GM12878 (cell line): ENCODE measurements around the gene TMEM256. TPM values are rescaled to one million over a fixed set of nuclear protein-coding genes. Genes with fewer than 3 reads are reported as not detected.

Experiments used
- ATAC-seq: fragments of 200-7000 bp; cut with Tn5 transposase; 3 replicates; pipeline ENCODE4 v1.9.1; 2020; ENCODE audit warnings: mild to moderate bottlenecking, moderate library complexity
- BruUV-seq: library from RNA; stranded (reverse); fragments of 400-500 nt; replicated peaks from 2 replicates; lab custom pipeline; 2021; lab: Mats Ljungman, UMichigan
- CTCF ChIA-PET: fragments of 300-600 bp; sonication (Branson Sonifier 250); formaldehyde crosslinking; extraction: SDS; loops from one replicate; lab custom pipeline; 2021; ENCODE audit warnings: inconsistent platforms; lab: Yijun Ruan, JAX
- POLR2A ChIA-PET: fragments of 350-600 bp; formaldehyde crosslinking; extraction: SDS; loops from one replicate; lab custom pipeline; 2021; ENCODE audit warnings: inconsistent platforms; lab: Charles Lee
- RAD21 ChIA-PET: fragments of 300-600 bp; sonication (Branson Sonifier 250); formaldehyde crosslinking; loops from one replicate; lab custom pipeline; 2023; ENCODE audit warnings: antibody characterized with exemption; ENCODE audit not compliant: unreplicated experiment; lab: Charles Lee
- SMC1A ChIA-PET: fragments of 300-600 bp; sonication (Branson Sonifier 250); formaldehyde crosslinking; loops from one replicate; lab custom pipeline; 2023; ENCODE audit not compliant: unreplicated experiment, uncharacterized antibody; lab: Charles Lee
- DNase-seq: peaks from one replicate; pipeline ENCODE4 v3.0.0-alpha.2; 2011; ENCODE audit warnings: low read depth, low spot score
- FAIRE-seq: peaks from 3 replicates; lab custom pipeline; 2011; peaks lifted over from hg19 to GRCh38; lab: Jason Lieb, UNC
- H2AFZ ChIP-seq: 2 replicates; pipeline ENCODE4 v1.6.0; 2011; ENCODE audit warnings: low read depth, low read length, control low read depth; ENCODE audit not compliant: control insufficient read depth
- H3K27ac ChIP-seq: 2 replicates; pipeline ENCODE4 v1.5.1; 2011; ENCODE audit warnings: control low read depth; ENCODE audit not compliant: control insufficient read depth, insufficient read depth
- H3K27me3 ChIP-seq, 2 experiments: replicated peaks in 1 of 2; 2 replicates each; pipeline versions ENCODE4 v1.6.0 to v1.6.1; 2011; ENCODE audit warnings: low read length in 1 of 2; ENCODE audit not compliant: control insufficient read depth in 2 of 2, insufficient read depth in 2 of 2
- H3K36me3 ChIP-seq, 2 experiments: 2 replicates each; pipeline ENCODE4 v1.5.1; 2011; ENCODE audit warnings: low read length in 1 of 2; ENCODE audit not compliant: control insufficient read depth in 2 of 2, insufficient read depth in 2 of 2
- H3K4me1 ChIP-seq: 2 replicates; pipeline ENCODE4 v1.6.1; 2011; ENCODE audit warnings: mild to moderate bottlenecking, low read length, moderate library complexity, mixed read lengths; ENCODE audit not compliant: control insufficient read depth, insufficient read depth
- H3K4me2 ChIP-seq: 2 replicates; pipeline ENCODE4 v1.6.0; 2011; ENCODE audit warnings: control low read depth; ENCODE audit not compliant: control insufficient read depth, insufficient read depth
- H3K4me3 ChIP-seq: fragments of 200-600 bp; sonication (generic); 2 replicates; pipeline ENCODE4 v1.5.1; 2016
- H3K79me2 ChIP-seq: 2 replicates; pipeline ENCODE4 v1.6.0; 2011; ENCODE audit warnings: low read length; ENCODE audit not compliant: control insufficient read depth, insufficient read depth
- H3K9ac ChIP-seq: 2 replicates; pipeline ENCODE4 v1.8.0; 2011; ENCODE audit warnings: low read length, control low read depth, mixed read lengths; ENCODE audit not compliant: control insufficient read depth, insufficient read depth
- H3K9me3 ChIP-seq: replicated peaks from 3 replicates; pipeline ENCODE4 v1.5.1; 2011; ENCODE audit warnings: mild to moderate bottlenecking, low read length; ENCODE audit not compliant: control insufficient read depth, insufficient read depth
- H4K20me1 ChIP-seq: 2 replicates; pipeline ENCODE4 v1.6.0; 2011; ENCODE audit not compliant: control insufficient read depth, insufficient read depth
- ETV6 ChIP-seq, 2 experiments: fragments of 450-650 bp in 1 of 2; IDR thresholded peaks in 1 of 2; conservative IDR thresholded peaks in 1 of 2; 2 replicates each; pipeline ENCODE4 v1.6.1; 2014; ENCODE audit warnings: antibody characterized with exemption in 1 of 2, borderline replicate concordance in 1 of 2, low read depth in 1 of 2, mild to moderate bottlenecking in 1 of 2, moderate library complexity in 1 of 2
- ZNF274 ChIP-seq: IDR thresholded peaks from one replicate; pipeline ENCODE4 v1.8.0; 2011; ENCODE audit not compliant: insufficient read length, insufficient read depth
- ZNF687 ChIP-seq: fragments of 450-650 bp; IDR thresholded peaks from 2 replicates; pipeline ENCODE4 v1.6.1; 2017; ENCODE audit warnings: mild to moderate bottlenecking, moderate library complexity
- WGBS: methylation state at CpG from one replicate; pipeline ENCODE4 v1.1.6; 2016; ENCODE audit warnings: low lambda C conversion rate; ENCODE audit not compliant: insufficient replicate concordance, insufficient coverage; ENCODE audit errors: missing lambda C conversion rate; 5-methylcytosine and 5-hydroxymethylcytosine counted together
- in situ Hi-C: fragments of 300-500 bp; cut with MboI; formaldehyde crosslinking; loops from 9 replicates; pipeline ENCODE4 v1.14.3; 2018; ENCODE audit warnings: mixed read lengths
- intact Hi-C: fragments of 100-400 bp; cut with micrococcal nuclease; formaldehyde crosslinking; loops from one replicate; pipeline ENCODE4 v1.14.2; 2022; ENCODE audit not compliant: unreplicated experiment
- polyA plus RNA-seq, 11 experiments: library from polyadenylated mRNA; depleted of rRNA in 4 of 11; unstranded in 6 of 11; stranded (reverse) in 5 of 11; fragments of >200 nt; fragmentation: Nextera tagmentation in 4 of 11; fragmentation: Illumina TruSeq in 1 of 11; extraction: Ambion mirVana in 4 of 11; extraction: Trizol in 1 of 11; gene quantifications; 1 replicate in 1 of 11; 2 replicates in 10 of 11; pipeline versions ENCODE4 v1.2.1 to v1.2.3, GENCODE V29; 2011 to 2016; ENCODE audit warnings: inconsistent platforms in 2 of 11, missing spikeins in 2 of 11, low read depth in 1 of 11
- total RNA-seq, 4 experiments: library from RNA; depleted of rRNA in 3 of 4; stranded (reverse); fragments of >200 nt in 3 of 4; fragmentation: Illumina TruSeq in 1 of 4; extraction: Trizol in 1 of 4; gene quantifications; 2 replicates each; pipeline versions ENCODE4 v1.2.1 to v1.2.3, GENCODE V29; 2013 to 2021

Gene TMEM256
- total and polyA plus RNA-seq, 10 of the 15 experiments (the other 5 are each of a cell fraction or from before 2014, with no cell fraction given): 57.3 to 342 (median 95.7) TPM

GRCh38 chr17:7408863-7409262, 5.0 kb upstream of the TMEM256 start (continued):
- TF ChIP-seq ZNF687: no peak
- TF ChIP-seq ZNF274: no peak

GRCh38 chr17:7408252-7408727, 4.4 kb upstream of the TMEM256 start:
- no peak for TF ChIP-seq ETV6 (conservative IDR thresholded peaks at IDR 0.05 in 1 of 2, IDR thresholded peaks at IDR 0.05 in 1 of 2; ENCODE audit: borderline replicate concordance in 1 of 2, low read depth in 1 of 2)
- TF ChIP-seq, all 136 proteins: peak for 0
- RAD21 ChIA-PET: no interaction called here
- POLR2A ChIA-PET: interaction anchor here (1.4 kb wide), 1 partner anchor 10 kb away, joined by 3 read pairs; no protein-coding TSS in a partner anchor
- SMC1A ChIA-PET: no interaction called here
- Histone ChIP-seq H3K9me3 (no peaks in the 10 kb centered on the region), H3K79me2 (peaks cover 2% of the 10 kb centered on the region; the same call in 1 of the 2 replicates), H4K20me1 (no peaks in the 10 kb centered on the region), H3K9ac (no peak overlapping the region), H3K4me2 (no peak overlapping the region), H3K4me1 (no peaks in the 10 kb centered on the region), H2AFZ (no peak overlapping the region), H3K36me3 (no peaks in the 10 kb centered on the region), H3K27me3 (peaks cover 0 to 6% of the 10 kb centered on the region in 2 experiments; a peak in 2 of 4 replicates), H3K27ac (no peak overlapping the region), H3K4me3 (no peak overlapping the region)
- no peak for FAIRE-seq
- CTCF ChIA-PET: no interaction called here
- in situ Hi-C loops (no loop called here), intact Hi-C loops (no loop called here)
- BruUV-seq: no TSS peak
- no peak for DNase-seq
- 69% methylated on average over 27 of the region's 58 CpGs for WGBS
- ATAC-seq: no peak
